GM19043 (cell line): ENCODE results near the gene GP1BA.

Source experiments
- ATAC-seq: cut with Tn5 transposase; IDR thresholded peaks from one replicate; pipeline ENCODE4 v1.9.1; 2021; ENCODE audit warnings: low read depth; ENCODE audit not compliant: unreplicated experiment

GP1BA gene

GRCh38 chr17:4949321-4950074 is 17.4 kb downstream of the GP1BA start:
- ATAC-seq: peak; percentile 35

GRCh38 chr17:4950075-4950745 is 18.1 kb downstream of the GP1BA start:
- no peak for ATAC-seq

DNA sequence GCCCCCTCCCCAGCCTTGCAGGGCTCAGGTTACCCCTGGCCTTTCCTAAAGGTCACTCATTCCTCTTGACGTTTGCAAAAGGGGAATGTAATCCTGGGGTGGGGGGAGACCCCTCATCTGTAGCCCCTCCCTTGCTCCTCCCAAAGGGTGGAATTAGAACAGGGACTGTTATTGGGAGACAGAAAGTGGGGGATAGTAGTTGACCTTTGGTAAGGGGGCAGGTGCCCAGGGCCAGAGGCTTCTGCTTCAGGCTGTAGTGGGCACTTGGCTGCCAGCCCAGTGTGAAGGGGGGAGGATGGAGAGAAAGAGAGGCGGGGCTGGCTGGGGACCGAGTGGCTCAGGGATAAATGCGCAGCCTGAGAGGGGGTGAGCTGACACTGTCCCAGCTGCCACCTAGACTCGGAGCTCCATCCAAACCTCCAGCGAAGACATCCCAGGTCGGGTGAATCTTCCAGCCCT is 18.7 kb downstream of the GP1BA start, which contains the start of gene ENO3:
Gene ENO3 (plus strand): TSS at position 374 of the 459 bp plus-strand sequence. CDS start 711 bp downstream, outside the sequence.
- ATAC-seq: no peak

DNA sequence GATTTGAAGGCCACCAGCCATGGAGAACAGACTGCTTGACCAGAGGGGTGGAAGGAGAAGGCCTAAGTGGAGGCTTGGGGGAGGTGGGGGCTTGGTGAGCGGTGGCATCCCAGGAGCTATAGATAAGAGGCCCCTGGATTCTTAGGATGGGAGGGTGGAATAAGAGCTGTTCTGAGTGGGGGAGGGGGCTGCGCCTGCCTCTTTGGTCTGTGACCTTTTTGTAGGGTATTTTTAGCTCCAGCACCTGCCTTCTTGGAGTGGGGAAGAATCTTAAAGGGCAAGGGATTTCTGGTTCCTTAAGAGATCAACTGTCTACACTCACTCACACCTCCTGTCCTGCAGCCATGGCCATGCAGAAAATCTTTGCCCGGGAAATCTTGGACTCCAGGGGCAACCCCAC is 19.4 kb downstream of the GP1BA start:
- no peak for ATAC-seq

DNA sequence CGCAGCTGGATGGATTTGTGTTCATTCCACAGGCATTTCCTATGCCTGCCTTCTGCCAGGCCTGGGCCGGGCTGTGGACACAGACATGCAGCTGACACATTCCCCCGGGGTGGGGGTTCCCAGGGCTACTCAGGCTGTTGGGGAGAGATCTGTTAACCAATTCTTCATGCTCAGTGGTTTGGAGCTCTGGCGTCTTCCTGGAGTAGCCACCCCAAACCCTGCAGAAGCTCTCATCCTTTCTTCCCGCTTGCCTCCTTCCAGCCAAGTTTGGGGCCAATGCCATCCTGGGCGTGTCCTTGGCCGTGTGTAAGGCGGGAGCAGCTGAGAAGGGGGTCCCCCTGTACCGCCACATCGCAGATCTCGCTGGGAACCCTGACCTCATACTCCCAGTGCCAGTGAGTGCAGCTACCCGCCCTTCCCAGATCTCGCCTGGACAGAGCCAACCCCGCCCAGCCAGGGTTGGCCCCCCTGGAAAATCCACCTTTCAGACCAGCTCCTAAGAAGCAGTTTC is 21.4 kb downstream of the GP1BA start:
- no peak for ATAC-seq

DNA sequence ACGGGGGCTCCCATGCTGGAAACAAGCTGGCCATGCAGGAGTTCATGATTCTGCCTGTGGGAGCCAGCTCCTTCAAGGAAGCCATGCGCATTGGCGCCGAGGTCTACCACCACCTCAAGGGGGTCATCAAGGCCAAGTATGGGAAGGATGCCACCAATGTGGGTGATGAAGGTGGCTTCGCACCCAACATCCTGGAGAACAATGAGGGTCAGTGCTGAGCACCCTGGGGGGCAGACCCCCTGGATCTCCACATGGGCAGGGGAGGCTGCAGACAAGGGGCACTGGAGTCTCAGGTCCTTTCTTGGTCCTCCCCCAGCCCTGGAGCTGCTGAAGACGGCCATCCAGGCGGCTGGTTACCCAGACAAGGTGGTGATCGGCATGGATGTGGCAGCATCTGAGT is 23.0 kb downstream of the GP1BA start:
- ATAC-seq: no peak

GRCh38 chr17:4956493-4957061 is 24.5 kb downstream of the GP1BA start:
- no peak for ATAC-seq

DNA sequence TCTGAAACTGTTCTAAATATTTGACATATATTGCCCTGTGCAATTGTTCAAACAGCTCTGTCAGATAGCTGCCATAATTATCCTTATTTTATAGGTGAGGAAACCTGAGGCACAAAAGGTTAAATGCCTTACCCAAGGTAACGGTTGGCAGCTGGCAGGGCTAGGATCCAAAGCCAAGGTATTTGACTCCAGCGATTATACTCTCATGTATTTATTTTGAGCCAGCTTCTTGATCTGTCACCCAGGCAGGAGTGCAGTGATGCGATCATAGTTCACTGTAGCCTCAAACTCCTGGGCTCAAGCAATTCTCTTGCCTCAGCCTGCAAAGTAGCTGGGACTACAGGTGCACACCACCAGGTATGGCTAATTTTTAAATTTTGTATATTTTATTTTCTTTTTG is 26.0 kb downstream of the GP1BA start:
- no peak for ATAC-seq

GRCh38 chr17:4959261-4959965 is 27.3 kb downstream of the GP1BA start:
- no peak for ATAC-seq

- no peak for ATAC-seq
Observed at GRCh38 chr17:4960279-4960922, 28.3 kb downstream of the GP1BA start.

- ATAC-seq: no peak
Observed at GRCh38 chr17:4965311-4965986, 33.4 kb downstream of the GP1BA start.

DNA sequence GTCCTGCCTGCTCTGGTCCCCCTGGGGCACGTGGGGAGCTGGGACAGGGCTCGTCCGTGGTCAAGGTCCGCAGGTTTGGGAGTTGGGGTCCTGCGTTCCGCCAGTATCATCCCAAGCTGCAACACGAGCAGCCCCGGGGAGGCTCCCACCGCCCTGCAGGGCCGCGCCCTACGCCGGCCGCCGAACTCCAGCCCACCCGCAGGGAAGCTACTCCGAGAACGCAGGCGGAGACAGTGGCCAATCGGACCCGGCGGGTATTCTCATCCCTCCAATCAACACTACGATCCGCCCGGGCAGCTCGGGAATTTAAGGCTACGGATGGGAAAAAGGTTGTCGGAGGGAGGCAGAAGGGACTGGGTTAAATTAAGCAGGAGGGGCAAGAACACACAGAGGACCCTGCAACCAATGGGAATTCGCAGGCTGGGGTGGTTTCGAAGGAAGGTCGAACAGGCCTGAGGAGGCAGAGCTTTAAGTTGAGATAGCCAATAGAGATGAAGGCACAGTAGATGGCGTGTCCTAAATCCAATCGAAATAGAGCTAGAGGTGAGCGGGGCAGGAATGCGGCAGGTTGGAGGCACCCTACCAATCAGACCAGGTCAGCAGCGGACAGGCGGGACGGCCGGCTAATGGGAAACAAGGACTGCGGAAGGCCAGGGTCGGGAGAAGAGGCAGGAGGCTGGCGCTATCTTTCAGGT is 34.9 kb downstream of the GP1BA start:
- ATAC-seq: peak; percentile 76

GRCh38 chr17:4967539-4968485 is 35.7 kb downstream of the GP1BA start, which contains the start of gene SPAG7:
Gene SPAG7, minus strand, starts transcription at chr17:4967817. Its CDS starts 13 bp downstream, at chr17:4967804.
- peak; percentile 51 for ATAC-seq

GRCh38 chr17:4968486-4969046 is 36.5 kb downstream of the GP1BA start:
- ATAC-seq: no peak

GRCh38 chr17:4969047-4969550 is 37.0 kb downstream of the GP1BA start:
- ATAC-seq: no peak

GRCh38 chr17:4969551-4970173 is 37.6 kb downstream of the GP1BA start:
- ATAC-seq: no peak

GRCh38 chr17:4970273-4970672 is 38.2 kb downstream of the GP1BA start:
- no peak for ATAC-seq
